Left ventricle myocardium inferior (tissue), 1 donor: Measurements from ENCODE around the gene PPIF. TPM values are rescaled to one million over a fixed set of nuclear protein-coding genes. Genes with fewer than 3 reads are reported as not detected.

ENCODE experiments used
- DNase-seq: peaks from one replicate; pipeline ENCODE4 v3.0.0-alpha.2; 2020
- H3K27ac ChIP-seq: fragments of 200-600 bp; replicated peaks from 2 replicates; pipeline ENCODE4 v1.8.0; 2021
- H3K27me3 ChIP-seq: fragments of 200-600 bp; 2 replicates; pipeline ENCODE4 v1.8.0; 2021; ENCODE audit warnings: low read depth
- H3K36me3 ChIP-seq: fragments of 200-600 bp; 2 replicates; pipeline ENCODE4 v1.8.0; 2021
- H3K4me1 ChIP-seq: fragments of 200-600 bp; 2 replicates; pipeline ENCODE4 v1.8.0; 2021
- H3K4me3 ChIP-seq: fragments of 200-600 bp; 2 replicates; pipeline ENCODE4 v1.8.0; 2021; ENCODE audit warnings: mild to moderate bottlenecking, moderate library complexity
- H3K9me3 ChIP-seq: fragments of 200-600 bp; replicated peaks from 2 replicates; pipeline ENCODE4 v1.8.0; 2021
- CTCF ChIP-seq: fragments of 200-600 bp; IDR thresholded peaks from 2 replicates; pipeline ENCODE4 v1.8.0; 2021; ENCODE audit warnings: antibody characterized with exemption, mild to moderate bottlenecking, borderline replicate concordance
- intact Hi-C: fragments of 100-400 bp; cut with micrococcal nuclease; formaldehyde crosslinking; loops from one replicate; pipeline ENCODE4 v1.11.0; 2022
- total RNA-seq: library from RNA; stranded (reverse); fragmentation: NEBNext Ultra II Directional; extraction: Animal tissue kit (Norgen Biotek cat#: 25700); gene quantifications from one replicate; pipeline ENCODE4 v1.2.1, GENCODE V29; 2021
- donor health status: DM: no; HTN: yes; CAD: no; lungs with severe emphysema.

The PPIF gene
- total RNA-seq, 1 donor from 2014 or later, result 150 TPM

- no peaks in the 10 kb centered on the region for H3K36me3 ChIP-seq
- no peaks in the 10 kb centered on the region for H3K27me3 ChIP-seq
- intact Hi-C loops, result no loop called here
- peak; percentile 70 for TF ChIP-seq CTCF
- no peaks in the 10 kb centered on the region for H3K9me3 ChIP-seq
- peak overlapping the region; percentile 40 for H3K4me3 ChIP-seq
- H3K4me1 ChIP-seq, result no peaks in the 10 kb centered on the region
- DNase-seq, result no peak
- no peak overlapping the region for H3K27ac ChIP-seq
Measured at GRCh38 chr10:79400146-79401004, 53.1 kb downstream of the PPIF start.

- no peak overlapping the region for H3K27ac ChIP-seq
- peak; percentile 71 for DNase-seq
- no peaks in the 10 kb centered on the region for H3K4me1 ChIP-seq
- H3K27me3 ChIP-seq, result no peaks in the 10 kb centered on the region
- no peaks in the 10 kb centered on the region for H3K36me3 ChIP-seq
- H3K9me3 ChIP-seq, result no peaks in the 10 kb centered on the region
- intact Hi-C loops, result no loop called here
- TF ChIP-seq CTCF, result no peak
- H3K4me3 ChIP-seq, result peak overlapping the region; percentile 8
Measured at GRCh38 chr10:79401015-79401921, 54.0 kb downstream of the PPIF start.

GRCh38 chr10:79402625-79402946, 55.3 kb downstream of the PPIF start:
- H3K27me3 ChIP-seq, result no peaks in the 10 kb centered on the region
- H3K4me1 ChIP-seq, result no peaks in the 10 kb centered on the region
- no peaks in the 10 kb centered on the region for H3K9me3 ChIP-seq
- TF ChIP-seq CTCF, result no peak
- no peak overlapping the region for H3K4me3 ChIP-seq
- H3K27ac ChIP-seq, result no peak overlapping the region
- intact Hi-C loops, result no loop called here
- H3K36me3 ChIP-seq, result no peaks in the 10 kb centered on the region
- peak; percentile 5 for DNase-seq

GRCh38 chr10:79402951-79403350, 55.7 kb downstream of the PPIF start:
- peak overlapping the region; percentile 46 for H3K4me3 ChIP-seq
- DNase-seq, result peak; percentile 10
- H3K27ac ChIP-seq, result no peak overlapping the region
- no peaks in the 10 kb centered on the region for H3K27me3 ChIP-seq
- no peaks in the 10 kb centered on the region for H3K9me3 ChIP-seq
- TF ChIP-seq CTCF, result no peak
- H3K36me3 ChIP-seq, result no peaks in the 10 kb centered on the region
- H3K4me1 ChIP-seq, result no peaks in the 10 kb centered on the region
- intact Hi-C loops, result no loop called here

- Histone ChIP-seq H3K4me3 (peak overlapping the region; percentile 46), H3K4me1 (no peaks in the 10 kb centered on the region), H3K27ac (no peak overlapping the region), H3K27me3 (no peaks in the 10 kb centered on the region), H3K9me3 (no peaks in the 10 kb centered on the region), H3K36me3 (no peaks in the 10 kb centered on the region)
- peak; percentile 66 for DNase-seq
- no peak for TF ChIP-seq CTCF
- intact Hi-C loops, result no loop called here
Measured at GRCh38 chr10:79403441-79404230, 56.4 kb downstream of the PPIF start.
